GM23338 (cell line): ENCODE results near the gene SMOC2. TPM values are rescaled to one million over a fixed set of nuclear protein-coding genes. Genes with fewer than 3 reads are reported as not detected.

Experiments used
- ATAC-seq: fragments of 200-7000 bp; cut with Tn5 transposase; 3 replicates; pipeline ENCODE4 v1.9.1; 2020
- DNase-seq: peaks from one replicate; pipeline ENCODE4 v3.0.0-alpha.2; 2015; ENCODE audit warnings: low spot score
- H2AFZ ChIP-seq: fragments of 200-600 bp; sonication (generic); 2 replicates; pipeline ENCODE4 v1.8.0; 2016; ENCODE audit warnings: antibody characterized with exemption, mild to moderate bottlenecking, moderate library complexity
- H3F3A ChIP-seq: fragments of 200-600 bp; sonication (generic); replicated peaks from 2 replicates; pipeline ENCODE4 v1.8.0; 2017; ENCODE audit warnings: antibody characterized with exemption, mixed run types, low read depth
- H3K27ac ChIP-seq: fragments of 200-600 bp; sonication (generic); 2 replicates; pipeline ENCODE4 v1.6.1; 2016; ENCODE audit warnings: low read depth
- H3K27me3 ChIP-seq: fragments of 200-600 bp; sonication (generic); 2 replicates; pipeline ENCODE4 v1.8.0; 2016; ENCODE audit warnings: mild to moderate bottlenecking, mixed run types, moderate library complexity; ENCODE audit not compliant: insufficient read depth
- H3K36me3 ChIP-seq: fragments of 200-600 bp; sonication (generic); 2 replicates; pipeline ENCODE4 v1.8.0; 2016; ENCODE audit warnings: mild to moderate bottlenecking; ENCODE audit not compliant: insufficient read depth
- H3K4me1 ChIP-seq: fragments of 200-600 bp; sonication (generic); 2 replicates; pipeline ENCODE4 v1.8.0; 2016; ENCODE audit warnings: mild to moderate bottlenecking, moderate library complexity; ENCODE audit not compliant: insufficient read depth
- H3K4me2 ChIP-seq: fragments of 200-600 bp; sonication (generic); 2 replicates; pipeline ENCODE4 v1.7.1; 2017; ENCODE audit warnings: mixed run types
- H3K4me3 ChIP-seq: fragments of 200-600 bp; sonication (generic); 2 replicates; pipeline ENCODE4 v1.6.1; 2016; ENCODE audit warnings: mixed run types
- H3K79me2 ChIP-seq: fragments of 200-600 bp; sonication (generic); replicated peaks from 2 replicates; pipeline ENCODE4 v1.8.0; 2017; ENCODE audit warnings: mild to moderate bottlenecking; ENCODE audit not compliant: insufficient read depth
- H3K9me2 ChIP-seq: fragments of 200-600 bp; sonication (generic); 2 replicates; pipeline ENCODE4 v1.8.0; 2017; ENCODE audit not compliant: insufficient read depth
- H4K20me1 ChIP-seq: fragments of 200-600 bp; sonication (generic); replicated peaks from 2 replicates; pipeline ENCODE4 v1.8.0; 2017; ENCODE audit warnings: mild to moderate bottlenecking; ENCODE audit not compliant: insufficient read depth
- H3K27ac Mint-ChIP-seq: 2 replicates; pipeline ENCODE4 v1.8.0; 2020; ENCODE audit warnings: inconsistent platforms, mild to moderate bottlenecking, moderate library complexity, mixed read lengths
- H3K27me3 Mint-ChIP-seq: 3 replicates; pipeline ENCODE4 v1.8.0; 2022; ENCODE audit warnings: low read depth, mild to moderate bottlenecking, moderate library complexity, mixed read lengths, inconsistent platforms; ENCODE audit not compliant: insufficient read depth, poor library complexity
- H3K36me3 Mint-ChIP-seq: 3 replicates; pipeline ENCODE4 v1.8.0; 2021; ENCODE audit warnings: low read depth, mild to moderate bottlenecking, inconsistent platforms, moderate library complexity, mixed read lengths
- H3K4me1 Mint-ChIP-seq: 3 replicates; pipeline ENCODE4 v1.8.0; 2020; ENCODE audit warnings: mild to moderate bottlenecking, inconsistent platforms, mixed read lengths
- H3K4me3 Mint-ChIP-seq: 3 replicates; pipeline ENCODE4 v1.8.0; 2021; ENCODE audit warnings: moderate library complexity, mild to moderate bottlenecking, inconsistent platforms, mixed read lengths
- H3K9me3 Mint-ChIP-seq: 3 replicates; pipeline ENCODE4 v1.8.0; 2020; ENCODE audit warnings: moderate library complexity, mild to moderate bottlenecking, inconsistent platforms, mixed read lengths
- CREB1 ChIP-seq: fragments of 250-450 bp; sonication (Bioruptor Pico); IDR thresholded peaks from 2 replicates; pipeline ENCODE4 v1.5.0; 2020; ENCODE audit warnings: low read depth, mild to moderate bottlenecking, moderate library complexity
- EZH2 ChIP-seq: fragments of 200-600 bp; sonication (generic); IDR thresholded peaks from one replicate; pipeline ENCODE4 v1.8.0; 2017; ENCODE audit warnings: antibody characterized with exemption, mild to moderate bottlenecking, low read depth; ENCODE audit not compliant: unreplicated experiment
- EZH2phosphoT487 ChIP-seq: fragments of 200-600 bp; sonication (generic); IDR thresholded peaks from one replicate; pipeline ENCODE4 v1.8.1; 2018; ENCODE audit warnings: antibody characterized with exemption; ENCODE audit not compliant: unreplicated experiment
- NANOG ChIP-seq: IDR thresholded peaks from 2 replicates; pipeline ENCODE4 v1.6.1; 2016; ENCODE audit warnings: antibody characterized with exemption, borderline replicate concordance
- POLR2AphosphoS5 ChIP-seq: IDR thresholded peaks from 2 replicates; pipeline ENCODE4 v1.6.1; 2016; ENCODE audit warnings: antibody characterized with exemption, low read depth
- STAT1 ChIP-seq: IDR thresholded peaks from one replicate; pipeline ENCODE4 v1.6.1; 2016; ENCODE audit warnings: antibody characterized with exemption; ENCODE audit not compliant: unreplicated experiment
- ZNF114 ChIP-seq: fragments of 250-450 bp; sonication (Bioruptor Pico); IDR thresholded peaks from 2 replicates; pipeline ENCODE4 v1.5.0; 2020; ENCODE audit warnings: mild to moderate bottlenecking, moderate library complexity
- ZNF331 ChIP-seq: fragments of 250-450 bp; sonication (Bioruptor Pico); IDR thresholded peaks from 2 replicates; pipeline ENCODE4 v1.5.0; 2020; ENCODE audit warnings: low read depth, mild to moderate bottlenecking, moderate library complexity
- polyA plus RNA-seq: library from polyadenylated mRNA; unstranded; fragments of >200 nt; fragmentation: Nextera tagmentation; extraction: Ambion mirVana; gene quantifications from 2 replicates; pipeline ENCODE4 v1.2.1, GENCODE V29; 2016
- total RNA-seq: library from RNA; depleted of rRNA; stranded (reverse); fragments of >200 nt; shearing (Covaris generic); gene quantifications from 2 replicates; pipeline ENCODE4 v1.2.3, GENCODE V29; 2014
- TF ChIP-seq, protein P1 (sequence below): fragments of 250-450 bp; sonication (Bioruptor Pico); IDR thresholded peaks from 2 replicates; pipeline ENCODE4 v1.5.0; 2020; ENCODE audit warnings: mild to moderate bottlenecking, moderate library complexity

SMOC2 gene
- total and polyA plus RNA-seq, 2 experiments from 2014 or later = 4.3 to 6.5 TPM

DNA sequence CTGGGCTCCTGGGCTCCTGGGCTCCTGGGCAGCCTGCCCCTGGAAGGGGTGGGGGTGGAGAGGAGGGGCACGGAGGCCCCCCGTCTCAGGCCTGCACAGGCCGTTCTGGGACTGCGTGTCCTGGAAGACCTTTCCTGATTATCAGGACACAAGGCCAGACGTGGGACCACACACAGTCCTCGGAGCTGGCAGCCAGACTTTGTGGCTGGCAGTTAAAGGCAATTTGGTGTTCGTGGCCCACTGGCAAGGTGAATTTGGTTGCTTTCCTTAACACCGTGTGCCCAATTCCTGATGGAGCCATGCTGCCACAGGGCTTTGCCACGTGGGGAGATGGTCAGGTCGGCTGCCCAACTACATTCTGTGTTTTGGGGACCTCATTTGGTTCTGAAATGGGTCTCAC lies 113.5 kb downstream of the SMOC2 start (continued):
- TF ChIP-seq EZH2phosphoT487 (no peak), STAT1 (no peak), CREB1 (CRISPR knock-in tag) (no peak), ZNF114 (CRISPR knock-in tag) (no peak), ZNF331 (no peak), EZH2 (no peak), NANOG (no peak)
- TF ChIP-seq, protein P1, sequence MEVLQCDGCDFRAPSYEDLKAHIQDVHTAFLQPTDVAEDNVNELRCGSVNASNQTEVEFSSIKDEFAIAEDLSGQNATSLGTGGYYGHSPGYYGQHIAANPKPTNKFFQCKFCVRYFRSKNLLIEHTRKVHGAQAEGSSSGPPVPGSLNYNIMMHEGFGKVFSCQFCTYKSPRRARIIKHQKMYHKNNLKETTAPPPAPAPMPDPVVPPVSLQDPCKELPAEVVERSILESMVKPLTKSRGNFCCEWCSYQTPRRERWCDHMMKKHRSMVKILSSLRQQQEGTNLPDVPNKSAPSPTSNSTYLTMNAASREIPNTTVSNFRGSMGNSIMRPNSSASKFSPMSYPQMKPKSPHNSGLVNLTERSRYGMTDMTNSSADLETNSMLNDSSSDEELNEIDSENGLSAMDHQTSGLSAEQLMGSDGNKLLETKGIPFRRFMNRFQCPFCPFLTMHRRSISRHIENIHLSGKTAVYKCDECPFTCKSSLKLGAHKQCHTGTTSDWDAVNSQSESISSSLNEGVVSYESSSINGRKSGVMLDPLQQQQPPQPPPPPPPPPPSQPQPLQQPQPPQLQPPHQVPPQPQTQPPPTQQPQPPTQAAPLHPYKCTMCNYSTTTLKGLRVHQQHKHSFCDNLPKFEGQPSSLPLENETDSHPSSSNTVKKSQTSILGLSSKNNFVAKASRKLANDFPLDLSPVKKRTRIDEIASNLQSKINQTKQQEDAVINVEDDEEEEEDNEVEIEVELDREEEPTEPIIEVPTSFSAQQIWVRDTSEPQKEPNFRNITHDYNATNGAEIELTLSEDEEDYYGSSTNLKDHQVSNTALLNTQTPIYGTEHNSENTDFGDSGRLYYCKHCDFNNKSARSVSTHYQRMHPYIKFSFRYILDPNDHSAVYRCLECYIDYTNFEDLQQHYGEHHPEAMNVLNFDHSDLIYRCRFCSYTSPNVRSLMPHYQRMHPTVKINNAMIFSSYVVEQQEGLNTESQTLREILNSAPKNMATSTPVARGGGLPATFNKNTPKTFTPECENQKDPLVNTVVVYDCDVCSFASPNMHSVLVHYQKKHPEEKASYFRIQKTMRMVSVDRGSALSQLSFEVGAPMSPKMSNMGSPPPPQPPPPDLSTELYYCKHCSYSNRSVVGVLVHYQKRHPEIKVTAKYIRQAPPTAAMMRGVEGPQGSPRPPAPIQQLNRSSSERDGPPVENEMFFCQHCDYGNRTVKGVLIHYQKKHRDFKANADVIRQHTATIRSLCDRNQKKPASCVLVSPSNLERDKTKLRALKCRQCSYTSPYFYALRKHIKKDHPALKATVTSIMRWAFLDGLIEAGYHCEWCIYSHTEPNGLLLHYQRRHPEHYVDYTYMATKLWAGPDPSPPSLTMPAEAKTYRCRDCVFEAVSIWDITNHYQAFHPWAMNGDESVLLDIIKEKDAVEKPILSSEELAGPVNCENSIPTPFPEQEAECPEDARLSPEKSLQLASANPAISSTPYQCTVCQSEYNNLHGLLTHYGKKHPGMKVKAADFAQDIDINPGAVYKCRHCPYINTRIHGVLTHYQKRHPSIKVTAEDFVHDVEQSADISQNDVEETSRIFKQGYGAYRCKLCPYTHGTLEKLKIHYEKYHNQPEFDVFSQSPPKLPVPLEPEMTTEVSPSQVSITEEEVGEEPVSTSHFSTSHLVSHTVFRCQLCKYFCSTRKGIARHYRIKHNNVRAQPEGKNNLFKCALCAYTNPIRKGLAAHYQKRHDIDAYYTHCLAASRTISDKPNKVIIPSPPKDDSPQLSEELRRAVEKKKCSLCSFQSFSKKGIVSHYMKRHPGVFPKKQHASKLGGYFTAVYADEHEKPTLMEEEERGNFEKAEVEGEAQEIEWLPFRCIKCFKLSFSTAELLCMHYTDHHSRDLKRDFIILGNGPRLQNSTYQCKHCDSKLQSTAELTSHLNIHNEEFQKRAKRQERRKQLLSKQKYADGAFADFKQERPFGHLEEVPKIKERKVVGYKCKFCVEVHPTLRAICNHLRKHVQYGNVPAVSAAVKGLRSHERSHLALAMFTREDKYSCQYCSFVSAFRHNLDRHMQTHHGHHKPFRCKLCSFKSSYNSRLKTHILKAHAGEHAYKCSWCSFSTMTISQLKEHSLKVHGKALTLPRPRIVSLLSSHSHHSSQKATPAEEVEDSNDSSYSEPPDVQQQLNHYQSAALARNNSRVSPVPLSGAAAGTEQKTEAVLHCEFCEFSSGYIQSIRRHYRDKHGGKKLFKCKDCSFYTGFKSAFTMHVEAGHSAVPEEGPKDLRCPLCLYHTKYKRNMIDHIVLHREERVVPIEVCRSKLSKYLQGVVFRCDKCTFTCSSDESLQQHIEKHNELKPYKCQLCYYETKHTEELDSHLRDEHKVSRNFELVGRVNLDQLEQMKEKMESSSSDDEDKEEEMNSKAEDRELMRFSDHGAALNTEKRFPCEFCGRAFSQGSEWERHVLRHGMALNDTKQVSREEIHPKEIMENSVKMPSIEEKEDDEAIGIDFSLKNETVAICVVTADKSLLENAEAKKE (CRISPR knock-in tag) = no peak

DNA sequence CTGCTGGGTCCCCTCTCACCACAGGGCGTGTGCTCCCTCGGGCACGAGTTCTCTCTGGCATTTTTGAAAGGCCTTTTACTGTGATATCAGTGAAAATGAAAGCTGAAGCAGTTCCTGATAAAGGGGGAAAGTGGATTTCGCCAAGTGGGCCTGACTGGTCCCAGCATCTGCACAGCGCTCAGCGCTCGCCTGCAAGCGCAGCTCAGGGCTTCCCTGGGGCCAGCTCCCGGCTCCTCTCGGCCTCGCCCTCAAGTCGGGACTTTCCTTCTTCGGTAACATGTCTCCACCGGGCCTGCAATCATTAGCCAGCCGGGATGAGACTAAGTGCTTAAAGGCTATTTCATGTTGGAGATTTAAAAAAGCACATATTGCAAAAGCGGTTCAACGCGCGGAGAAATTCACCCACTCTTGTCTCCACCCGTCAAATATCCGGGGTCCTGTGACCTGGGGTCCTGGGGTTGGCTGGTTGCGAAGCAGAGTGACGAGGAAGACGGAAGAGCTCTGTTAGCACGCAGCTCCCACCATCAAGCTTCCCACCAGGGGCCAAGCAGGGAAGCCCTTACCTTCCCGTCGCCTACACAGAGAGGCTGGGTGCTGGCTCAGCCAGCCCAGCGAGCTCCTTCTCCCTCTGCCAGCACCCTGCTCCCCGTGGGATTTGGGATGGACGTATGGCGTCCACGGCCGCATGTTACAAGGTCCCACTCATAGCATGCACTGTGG lies 114.1 kb downstream of the SMOC2 start:
- 0 out of 3 replicates have a peak, but pooled peaks have one; percentile 29 for ATAC-seq
- no peak overlapping the region for H3K27ac ChIP-seq
- H3K4me1 Mint-ChIP-seq = no peaks in the 10 kb centered on the region
- no peak overlapping the region for H3K27ac Mint-ChIP-seq
- no peaks in the 10 kb centered on the region for H3K9me3 Mint-ChIP-seq
- no peaks in the 10 kb centered on the region for H3K9me2 ChIP-seq
- H3K4me2 ChIP-seq = no peak overlapping the region
- H3K4me3 Mint-ChIP-seq = no peak overlapping the region
- no peak for DNase-seq
- no peaks in the 10 kb centered on the region for H3K27me3 ChIP-seq
- no peak overlapping the region for H2AFZ ChIP-seq
- H3K79me2 ChIP-seq = no peaks in the 10 kb centered on the region
- no peaks in the 10 kb centered on the region for H3K36me3 ChIP-seq
- no peaks in the 10 kb centered on the region for H3K27me3 Mint-ChIP-seq
- H3K36me3 Mint-ChIP-seq = no peaks in the 10 kb centered on the region
- H3K4me3 ChIP-seq = no peak overlapping the region
- no peaks in the 10 kb centered on the region for H4K20me1 ChIP-seq
- no peaks in the 10 kb centered on the region for H3F3A ChIP-seq
- H3K4me1 ChIP-seq = no peaks in the 10 kb centered on the region
- TF ChIP-seq, protein P1 (CRISPR knock-in tag) = no peak
- TF ChIP-seq ZNF331 = no peak
- no peak for TF ChIP-seq POLR2AphosphoS5
- no peak for TF ChIP-seq STAT1
- TF ChIP-seq EZH2 = no peak
